H1 (cell line): ENCODE data around the gene MYL5. TPM values are rescaled to one million over a fixed set of nuclear protein-coding genes. Genes with fewer than 3 reads are reported as not detected.

Experiments
- CTCF ChIA-PET: fragments of 300-600 bp; sonication (Branson Sonifier 250); formaldehyde crosslinking; loops from one replicate; lab custom pipeline; 2021; ENCODE audit not compliant: partially characterized antibody; lab: Charles Lee
- POLR2A ChIA-PET: fragments of 300-600 bp; sonication (Branson Sonifier 250); formaldehyde crosslinking; loops from one replicate; lab custom pipeline; 2021; ENCODE audit warnings: inconsistent platforms; ENCODE audit not compliant: partially characterized antibody; lab: Charles Lee
- DNase-seq, 2 experiments: peaks; one replicate each; pipeline versions ENCODE4 v3.0.0 to v3.0.0-alpha.2; 2010 to 2022; ENCODE audit warnings: low spot score in 2 of 2, low read depth in 1 of 2, mixed read lengths in 1 of 2
- FAIRE-seq: peaks from 2 replicates; lab custom pipeline; 2011; peaks lifted over from hg19 to GRCh38; lab: Jason Lieb, UNC
- H2AFZ ChIP-seq: 2 replicates; pipeline ENCODE4 v1.8.1; 2012; ENCODE audit warnings: low read length, inconsistent platforms
- H2AK5ac ChIP-seq: 2 replicates; pipeline ENCODE4 v1.6.1; 2013; ENCODE audit warnings: low read depth, low read length
- H2BK120ac ChIP-seq: replicated peaks from 2 replicates; pipeline ENCODE3; 2013; ENCODE audit warnings: low read depth, low read length, inconsistent platforms
- H2BK12ac ChIP-seq: 2 replicates; pipeline ENCODE4 v1.6.1; 2013; ENCODE audit warnings: low read depth, low read length
- H2BK15ac ChIP-seq: 2 replicates; pipeline ENCODE4 v1.6.1; 2013; ENCODE audit warnings: low read length
- H2BK20ac ChIP-seq: 2 replicates; pipeline ENCODE4 v1.6.1; 2013; ENCODE audit warnings: low read length
- H2BK5ac ChIP-seq: 2 replicates; pipeline ENCODE4 v1.6.1; 2013; ENCODE audit warnings: low read depth, low read length
- H3K14ac ChIP-seq: 2 replicates; pipeline ENCODE4 v1.6.1; 2013; ENCODE audit warnings: inconsistent platforms; ENCODE audit not compliant: insufficient read length
- H3K18ac ChIP-seq: 2 replicates; pipeline ENCODE4 v1.6.1; 2013; ENCODE audit warnings: low read length; ENCODE audit errors: extremely low read depth
- H3K23ac ChIP-seq: 2 replicates; pipeline ENCODE4 v1.6.1; 2013; ENCODE audit warnings: inconsistent platforms; ENCODE audit not compliant: insufficient read length
- H3K23me2 ChIP-seq: 2 replicates; pipeline ENCODE4 v1.6.1; 2013; ENCODE audit warnings: low read depth, low read length
- H3K27ac ChIP-seq: 2 replicates; pipeline ENCODE4 v1.6.1; 2011; ENCODE audit warnings: low read depth, low read length, inconsistent platforms
- H3K27me3 ChIP-seq, 4 experiments: replicated peaks in 1 of 4; 1 replicate in 1 of 4; 2 replicates in 3 of 4; pipeline versions ENCODE4 v1.6.1 to v1.8.1; 2011 to 2013; ENCODE audit warnings: low read length in 3 of 4, mild to moderate bottlenecking in 3 of 4, inconsistent platforms in 2 of 4, mixed read lengths in 2 of 4, moderate library complexity in 1 of 4; ENCODE audit not compliant: control insufficient read depth in 3 of 4, insufficient read depth in 3 of 4; ENCODE audit errors: extremely low read depth in 1 of 4
- H3K36me3 ChIP-seq, 4 experiments: 2 replicates each; pipeline versions ENCODE4 v1.6.1 to v1.8.1; 2011 to 2013; ENCODE audit warnings: mild to moderate bottlenecking in 4 of 4, low read length in 3 of 4, moderate library complexity in 2 of 4, control low read depth in 1 of 4, inconsistent platforms in 1 of 4; ENCODE audit not compliant: insufficient read depth in 4 of 4, control insufficient read depth in 2 of 4
- H3K4ac ChIP-seq: replicated peaks from 2 replicates; pipeline ENCODE3; 2013; ENCODE audit warnings: low read length, low read depth, mixed read lengths, inconsistent platforms; ENCODE audit not compliant: insufficient read length
- H3K4me1 ChIP-seq, 4 experiments: replicated peaks in 1 of 4; 1 replicate in 1 of 4; 2 replicates in 3 of 4; pipeline versions ENCODE4 v1.6.1 to v1.8.1; 2011 to 2013; ENCODE audit warnings: low read length in 3 of 4, inconsistent platforms in 2 of 4, mixed read lengths in 1 of 4; ENCODE audit not compliant: insufficient read depth in 4 of 4, control insufficient read depth in 3 of 4
- H3K4me2 ChIP-seq, 2 experiments: 2 replicates each; pipeline versions ENCODE4 v1.6.1 to v1.8.1; 2011 to 2013; ENCODE audit warnings: low read depth in 2 of 2, low read length in 2 of 2, control low read depth in 1 of 2, inconsistent platforms in 1 of 2, mild to moderate bottlenecking in 1 of 2; ENCODE audit not compliant: insufficient read depth in 1 of 2
- H3K4me3 ChIP-seq, 4 experiments: fragments of 200-600, 300-600 bp in 1 of 4; sonication (generic), shearing (Covaris generic), sonication (Bioruptor Twin) in 1 of 4; 2 replicates each; pipeline versions ENCODE4 v1.5.1 to v1.8.1; 2011 to 2016; ENCODE audit warnings: low read length in 4 of 4, low read depth in 3 of 4, control low read depth in 2 of 4, inconsistent platforms in 2 of 4, mild to moderate bottlenecking in 2 of 4, mixed read lengths in 1 of 4, moderate library complexity in 1 of 4; ENCODE audit not compliant: insufficient read depth in 2 of 4; ENCODE audit errors: extremely low read depth in 1 of 4
- H3K56ac ChIP-seq: replicated peaks from 2 replicates; pipeline ENCODE3; 2013; ENCODE audit warnings: low read depth, mild to moderate bottlenecking, mixed read lengths, low read length, inconsistent platforms; ENCODE audit not compliant: insufficient read length
- H3K79me1 ChIP-seq: 2 replicates; pipeline ENCODE4 v1.6.1; 2013; ENCODE audit warnings: low read depth, low read length, control low read depth
- H3K79me2 ChIP-seq, 2 experiments: 2 replicates each; pipeline versions ENCODE4 v1.6.1 to v1.8.1; 2012 to 2013; ENCODE audit warnings: low read length in 2 of 2, mild to moderate bottlenecking in 2 of 2, inconsistent platforms in 1 of 2; ENCODE audit not compliant: insufficient read depth in 2 of 2, control insufficient read depth in 1 of 2
- H3K9ac ChIP-seq, 4 experiments: replicated peaks in 1 of 4; 1 replicate in 1 of 4; 2 replicates in 3 of 4; pipeline versions ENCODE4 v1.6.1 to v1.8.1; 2011 to 2013; ENCODE audit warnings: low read depth in 3 of 4, low read length in 3 of 4, control low read depth in 2 of 4, mild to moderate bottlenecking in 2 of 4, moderate library complexity in 2 of 4, inconsistent platforms in 1 of 4; ENCODE audit errors: extremely low read depth in 1 of 4
- H3K9me3 ChIP-seq, 2 experiments: 2 replicates each; pipeline versions ENCODE4 v1.6.1 to v1.8.1; 2012 to 2013; ENCODE audit warnings: mild to moderate bottlenecking in 2 of 2, moderate library complexity in 2 of 2, control low read depth in 1 of 2, inconsistent platforms in 1 of 2, low read depth in 1 of 2, low read length in 1 of 2, mixed read lengths in 1 of 2; ENCODE audit not compliant: insufficient read depth in 2 of 2
- H4K20me1 ChIP-seq, 2 experiments: replicated peaks in 1 of 2; 2 replicates each; pipeline versions ENCODE3 to v1.8.1; 2011 to 2013; ENCODE audit warnings: inconsistent platforms in 2 of 2, low read length in 2 of 2, mild to moderate bottlenecking in 1 of 2; ENCODE audit not compliant: insufficient read depth in 2 of 2, control insufficient read depth in 1 of 2
- H4K5ac ChIP-seq: 2 replicates; pipeline ENCODE4 v1.6.1; 2013; ENCODE audit warnings: low read length, low read depth, mixed read lengths, inconsistent platforms; ENCODE audit not compliant: insufficient read length
- H4K8ac ChIP-seq: 2 replicates; pipeline ENCODE4 v1.8.0; 2013; ENCODE audit warnings: mild to moderate bottlenecking, moderate library complexity, low read length, inconsistent platforms; ENCODE audit not compliant: insufficient read depth; ENCODE audit errors: extremely low read depth
- H4K91ac ChIP-seq: replicated peaks from 2 replicates; pipeline ENCODE3; 2013; ENCODE audit warnings: low read length, mixed read lengths, inconsistent platforms; ENCODE audit not compliant: insufficient read length
- CHD2 ChIP-seq: IDR thresholded peaks from 2 replicates; pipeline ENCODE4 v1.6.1; 2012; ENCODE audit warnings: low read length, improper control_type of control experiment
- SIX5 ChIP-seq: IDR thresholded peaks from 2 replicates; pipeline ENCODE4 v1.6.1; 2011; ENCODE audit warnings: mild to moderate bottlenecking, low read depth, low read length
- WGBS, 2 experiments: shearing (Covaris generic) in 1 of 2; methylation state at CpG; one replicate each; pipeline versions ENCODE4 v1.1.6 to v1.1.7; 2013 to 2015; ENCODE audit warnings: low lambda C conversion rate in 2 of 2, mixed read lengths in 2 of 2, inconsistent platforms in 1 of 2, low coverage in 1 of 2, missing lambda C conversion rate in 1 of 2; ENCODE audit not compliant: insufficient replicate concordance in 2 of 2, insufficient coverage in 1 of 2, insufficient read length in 1 of 2; ENCODE audit errors: extremely low coverage in 1 of 2, missing lambda C conversion rate in 1 of 2; 5-methylcytosine and 5-hydroxymethylcytosine counted together
- polyA plus RNA-seq, 7 experiments: library from polyadenylated mRNA; depleted of rRNA in 3 of 7; stranded (reverse) in 5 of 7; unstranded in 2 of 7; fragments of >200 nt in 5 of 7; fragments of 200-250 nt in 2 of 7; gene quantifications; 1 replicate in 5 of 7; 2 replicates in 1 of 7; 4 replicates in 1 of 7; pipeline versions ENCODE4 v1.2.1 to v1.2.3, GENCODE V29; 2011 to 2013; ENCODE audit warnings: missing spikeins in 2 of 7, mixed read lengths in 2 of 7
- total RNA-seq: library from RNA; stranded (reverse); fragmentation: NEBNext Ultra II Directional; extraction: Animal tissue kit (Norgen Biotek cat#: 25700); gene quantifications from 2 replicates; pipeline ENCODE4 v1.2.1, GENCODE V29; 2021

The MYL5 gene
- total and polyA plus RNA-seq, 2 of the 8 experiments (the other 6 are each of a cell fraction or from before 2014, with no cell fraction given), result 5.7 to 6.8 TPM

- peaks cover 37% of the 10 kb centered on the region for H3K79me1 ChIP-seq
- peak overlapping the region in 1 of 4 experiments; percentile 15; a peak in 1 of 7 replicates for H3K9ac ChIP-seq
- H3K4me3 ChIP-seq, result no peak overlapping the region
- H4K5ac ChIP-seq, result no peak overlapping the region
- peaks cover 25 to 49% of the 10 kb centered on the region in 2 experiments for H4K20me1 ChIP-seq
- H3K56ac ChIP-seq, result no peak overlapping the region
- H3K23ac ChIP-seq, result no peak overlapping the region
- H2BK120ac ChIP-seq, result no peak overlapping the region
- no peak for TF ChIP-seq CHD2
- no peak for TF ChIP-seq SIX5
- no peaks in the 10 kb centered on the region for H3K4me1 ChIP-seq
- POLR2A ChIA-PET, result interaction anchor here (0.6 kb wide), 2 partner anchors 27 to 34 kb away, joined by 3 to 4 read pairs; no protein-coding TSS in a partner anchor
- H3K23me2 ChIP-seq, result no peaks in the 10 kb centered on the region
- peaks cover 0 to 9% (median 0%) of the 10 kb centered on the region in 4 experiments; a peak in 2 of 8 replicates for H3K36me3 ChIP-seq
- H2AFZ ChIP-seq, result no peak overlapping the region
- H3K14ac ChIP-seq, result no peak overlapping the region
- CTCF ChIA-PET, result interaction anchor here (1.8 to 2.8 kb wide), 2 partner anchors 24 to 34 kb away, joined by 7 to 16 read pairs; no protein-coding TSS in a partner anchor
- H3K18ac ChIP-seq, result no peak overlapping the region
- H4K91ac ChIP-seq, result no peak overlapping the region
- peak overlapping the region; percentile 25; the same call in 1 of the 2 replicates for H4K8ac ChIP-seq
- DNase-seq (no peak), FAIRE-seq (no peak)
- H3K27me3 ChIP-seq, result no peaks in the 10 kb centered on the region
- H3K4me2 ChIP-seq, result no peak overlapping the region
- no peak overlapping the region for H2BK15ac ChIP-seq
- H2BK12ac ChIP-seq, result no peak overlapping the region
- no peak overlapping the region for H3K27ac ChIP-seq
- no peak overlapping the region for H2BK20ac ChIP-seq
- H3K4ac ChIP-seq, result no peak overlapping the region
- H2AK5ac ChIP-seq, result no peak overlapping the region
- WGBS, 2 experiments, result 94% methylated on average over 8 of the region's 8 CpGs; no CpG with 5 or more reads in 1 of the 2 experiments
- H3K9me3 ChIP-seq, result no peaks in the 10 kb centered on the region
- peaks cover 1 to 80% of the 10 kb centered on the region in 2 experiments; a peak in 3 of 4 replicates for H3K79me2 ChIP-seq
- no peak overlapping the region for H2BK5ac ChIP-seq
Measured at GRCh38 chr4:718460-718859, 44.1 kb downstream of the MYL5 start.
